Hematopoietic multipotent progenitor cell treated with erythropoietin and hydrocortisone succinate and interleukin-3 and kit ligand, for 6 days (in vitro differentiated cells): ENCODE measurements around the gene OR2Z1.
"Not testable (repeated sequence)": the region's sequence is repeated elsewhere in the genome, so short reads cannot be mapped to it uniquely, and the experiment has no call there.

Experiments used
- DNase-seq: peaks from one replicate; pipeline ENCODE4 v3.0.0-alpha.2; 2015

Gene OR2Z1

GRCh38 chr19:8703223-8703622 lies 18.2 kb upstream of the OR2Z1 start:
- no peak for DNase-seq

GRCh38 chr19:8705304-8705703 lies 16.1 kb upstream of the OR2Z1 start:
- DNase-seq, result not testable (repeated sequence)

GRCh38 chr19:8705742-8706141 lies 15.7 kb upstream of the OR2Z1 start:
- DNase-seq, result peak; percentile 55

GRCh38 chr19:8710337-8710736 lies 11.1 kb upstream of the OR2Z1 start:
- not testable (repeated sequence) for DNase-seq

GRCh38 chr19:8722032-8722431 lies 598 bp downstream of the OR2Z1 start:
- DNase-seq, result no peak

- no peak for DNase-seq
These were observed 2.8 kb downstream of the OR2Z1 start for GRCh38 chr19:8724276-8724675.

- DNase-seq, result peak; percentile 24
These were observed 10.2 kb downstream of the OR2Z1 start for GRCh38 chr19:8731428-8732169.

GRCh38 chr19:8738377-8738776 lies 16.9 kb downstream of the OR2Z1 start:
- DNase-seq, result no peak

- not testable (repeated sequence) for DNase-seq
These were observed 18.0 kb downstream of the OR2Z1 start for GRCh38 chr19:8739291-8740065.

GRCh38 chr19:8767257-8767656 lies 45.8 kb downstream of the OR2Z1 start:
- not testable (repeated sequence) for DNase-seq

GRCh38 chr19:8769265-8769664 lies 47.8 kb downstream of the OR2Z1 start:
- DNase-seq, result not testable (repeated sequence)

- DNase-seq, result not testable (repeated sequence)
These were observed 52.2 kb downstream of the OR2Z1 start for GRCh38 chr19:8773587-8773986.
